ENCODE measurements around the gene BARX2. TPM values are rescaled to one million over a fixed set of nuclear protein-coding genes. Genes with fewer than 3 reads are reported as not detected.

Gene BARX2
- not detected in 2 replicates for total RNA-seq

GRCh38 chr11:129375751-129376657, at the start of gene BARX2:
Gene BARX2 (plus strand): TSS chr11:129375848. CDS start chr11:129376036, 188 bp downstream.

Other genes with a start within 250 kb of the BARX2 start
- 4.9 and 6.9 TPM in 2 replicates for gene ARHGAP32, start 183.5 kb upstream of the BARX2 start, total RNA-seq

All from endothelial cell of coronary artery (primary cell).